GM21367 (cell line): ENCODE data around the gene SOCS4.
"Not testable (repeated sequence)": the region's sequence is repeated elsewhere in the genome, so short reads cannot be mapped to it uniquely, and the experiment has no call there.

Experiments
- ATAC-seq: cut with Tn5 transposase; IDR thresholded peaks from one replicate; pipeline ENCODE4 v1.9.1; 2021; ENCODE audit not compliant: unreplicated experiment

Gene SOCS4

DNA sequence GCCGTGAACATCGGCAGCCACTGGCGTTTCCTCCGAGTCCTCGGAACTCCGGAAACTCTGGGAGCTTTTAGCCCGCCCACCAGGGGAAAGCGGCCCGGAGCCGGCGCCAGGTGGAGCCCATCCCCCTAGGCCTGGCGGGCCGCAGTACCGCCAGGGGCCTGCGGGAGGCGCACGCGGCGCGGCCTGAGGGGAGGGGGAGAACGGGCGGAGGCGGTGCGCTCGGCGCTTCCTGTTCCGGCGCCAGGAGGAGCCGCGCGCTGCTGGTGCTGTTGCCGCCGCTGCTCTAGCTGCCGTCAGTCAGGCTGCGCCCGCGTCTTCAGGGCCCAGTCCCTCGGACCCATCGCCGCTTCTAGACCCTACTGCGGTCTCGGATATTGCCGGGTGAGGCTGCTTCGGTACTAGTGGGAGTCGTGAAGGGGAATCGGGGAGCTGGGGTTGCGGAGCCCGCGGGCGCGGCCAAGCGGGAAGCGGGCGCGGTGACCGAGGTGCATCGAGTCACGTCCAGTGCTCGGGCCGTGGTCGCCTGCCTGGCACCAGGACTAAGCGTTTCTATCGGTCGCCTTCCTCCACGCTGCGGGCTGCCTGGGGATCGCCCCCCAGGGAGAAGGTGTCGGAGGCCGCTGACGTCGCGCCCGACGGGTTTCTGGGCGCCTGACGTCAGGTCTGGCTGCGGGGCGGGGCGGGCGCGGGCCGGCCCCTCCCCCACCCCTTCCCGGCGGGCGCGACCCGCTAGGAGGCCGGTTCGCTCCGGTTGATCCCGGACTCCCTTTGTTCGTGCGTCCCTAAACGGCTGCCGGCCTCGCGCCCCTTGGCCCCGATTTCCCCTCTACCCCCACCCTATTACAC, 24.6 kb downstream of the SOCS4 start, which contains the start of gene MAPK1IP1L:
MAPK1IP1L (plus strand) TSS at position 225 of the 846 bp plus-strand sequence. CDS start 10,037 bp downstream, outside the sequence.
- peak; percentile 88 for ATAC-seq

GRCh38 chr14:55052269-55052930, 25.4 kb downstream of the SOCS4 start:
- no peak for ATAC-seq

DNA sequence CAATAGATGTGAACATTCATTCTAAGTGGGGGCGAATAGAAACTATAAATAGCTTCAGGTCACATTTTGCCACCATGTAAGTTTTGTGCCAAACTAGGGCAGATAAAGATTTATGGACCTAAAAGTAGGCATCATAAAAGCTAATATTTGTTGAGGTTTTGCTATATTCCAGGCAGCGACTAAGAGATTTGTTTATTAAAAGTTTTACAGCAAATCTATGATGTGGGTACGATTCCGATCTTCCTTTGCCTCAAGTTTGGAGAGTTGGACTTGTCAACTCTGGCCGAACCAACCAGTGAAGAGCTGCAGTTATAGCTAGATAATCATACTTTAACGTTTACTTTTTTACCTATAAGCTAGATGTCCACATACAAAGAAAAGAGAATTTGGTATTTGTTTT, 26.0 kb downstream of the SOCS4 start:
- no peak for ATAC-seq

- no peak for ATAC-seq
Measured at GRCh38 chr14:55053500-55053899, 26.5 kb downstream of the SOCS4 start.

DNA sequence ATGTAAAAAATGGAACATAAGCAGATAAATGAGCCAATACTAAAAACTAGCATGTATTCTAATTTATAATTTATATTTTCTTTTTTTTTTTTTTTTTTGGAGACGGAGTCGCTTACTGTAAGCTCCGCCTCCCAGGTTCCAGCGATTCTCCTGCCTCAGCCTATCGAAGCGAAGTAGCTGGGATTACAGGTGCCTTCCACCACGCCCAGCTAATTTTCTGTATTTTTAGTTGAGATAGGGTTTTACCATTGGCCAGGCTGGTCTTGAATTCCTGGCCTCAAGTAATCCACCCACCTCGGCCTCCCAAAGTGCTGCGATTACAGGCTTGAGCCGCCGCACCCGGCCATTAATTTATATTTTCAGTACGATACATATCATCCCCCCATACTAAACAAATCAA, 27.1 kb downstream of the SOCS4 start:
- no peak for ATAC-seq

DNA sequence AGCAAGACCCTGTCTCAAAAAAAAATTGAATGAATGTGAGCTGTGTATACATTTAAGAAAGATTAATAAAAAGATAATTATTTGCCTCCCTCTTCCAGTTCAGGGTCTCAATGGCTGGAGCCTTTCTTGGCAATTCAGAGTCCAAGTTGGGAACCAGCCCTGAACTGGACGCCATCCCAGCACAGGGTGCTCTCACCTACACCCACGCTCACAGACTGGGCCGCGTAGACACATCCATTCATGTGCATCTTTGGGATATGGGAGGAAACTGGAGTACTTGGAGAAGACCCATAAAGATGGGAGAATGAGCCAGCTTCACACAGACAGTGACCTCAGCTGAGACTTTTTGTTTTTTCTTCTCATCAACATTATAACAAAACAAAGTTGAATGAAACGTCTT, 30.9 kb downstream of the SOCS4 start:
- ATAC-seq: no peak

DNA sequence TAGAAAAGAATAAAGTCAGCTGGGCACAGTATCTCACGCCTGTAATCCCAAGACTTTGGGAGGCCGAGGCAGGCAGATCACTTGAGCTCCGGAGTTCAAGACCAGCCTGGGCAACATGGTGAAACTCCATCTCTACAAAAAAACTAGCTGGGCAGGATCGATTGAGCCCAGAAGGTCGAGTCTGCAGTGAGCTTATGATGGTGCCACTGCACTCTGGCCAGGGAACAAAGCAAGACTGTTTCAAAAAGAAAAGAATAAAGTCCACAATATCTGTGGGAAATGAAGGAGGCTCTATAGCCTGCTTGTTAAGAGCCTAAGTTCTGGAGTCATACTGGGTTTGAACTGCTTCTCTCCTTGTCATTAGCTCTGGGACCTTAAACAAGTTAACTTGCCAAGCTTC, 32.3 kb downstream of the SOCS4 start:
- ATAC-seq: no peak

DNA sequence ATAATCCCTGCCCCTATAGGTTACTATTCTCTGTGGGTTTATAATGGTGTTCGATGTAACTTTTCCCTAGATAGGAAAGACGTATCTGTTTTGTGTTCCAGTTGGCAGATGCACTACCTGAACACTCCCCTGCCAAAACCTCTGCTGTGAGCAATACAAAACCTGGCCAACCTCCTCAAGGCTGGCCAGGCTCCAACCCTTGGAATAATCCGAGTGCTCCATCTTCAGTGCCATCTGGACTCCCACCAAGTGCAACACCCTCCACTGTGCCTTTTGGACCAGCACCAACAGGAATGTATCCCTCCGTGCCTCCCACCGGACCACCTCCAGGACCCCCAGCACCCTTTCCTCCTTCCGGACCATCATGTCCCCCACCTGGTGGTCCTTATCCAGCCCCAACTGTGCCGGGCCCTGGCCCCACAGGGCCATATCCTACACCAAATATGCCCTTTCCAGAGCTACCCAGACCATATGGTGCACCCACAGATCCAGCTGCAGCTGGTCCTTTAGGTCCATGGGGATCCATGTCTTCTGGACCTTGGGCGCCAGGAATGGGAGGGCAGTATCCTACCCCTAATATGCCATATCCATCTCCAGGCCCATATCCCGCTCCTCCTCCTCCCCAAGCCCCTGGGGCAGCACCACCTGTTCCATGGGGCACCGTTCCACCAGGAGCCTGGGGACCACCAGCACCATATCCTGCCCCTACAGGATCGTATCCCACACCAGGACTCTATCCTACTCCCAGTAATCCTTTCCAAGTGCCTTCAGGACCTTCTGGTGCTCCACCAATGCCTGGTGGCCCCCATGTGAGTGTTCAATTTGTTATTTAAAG, 35.7 kb downstream of the SOCS4 start:
- ATAC-seq: no peak

GRCh38 chr14:55064896-55065295, 37.9 kb downstream of the SOCS4 start:
- not testable (repeated sequence) for ATAC-seq

DNA sequence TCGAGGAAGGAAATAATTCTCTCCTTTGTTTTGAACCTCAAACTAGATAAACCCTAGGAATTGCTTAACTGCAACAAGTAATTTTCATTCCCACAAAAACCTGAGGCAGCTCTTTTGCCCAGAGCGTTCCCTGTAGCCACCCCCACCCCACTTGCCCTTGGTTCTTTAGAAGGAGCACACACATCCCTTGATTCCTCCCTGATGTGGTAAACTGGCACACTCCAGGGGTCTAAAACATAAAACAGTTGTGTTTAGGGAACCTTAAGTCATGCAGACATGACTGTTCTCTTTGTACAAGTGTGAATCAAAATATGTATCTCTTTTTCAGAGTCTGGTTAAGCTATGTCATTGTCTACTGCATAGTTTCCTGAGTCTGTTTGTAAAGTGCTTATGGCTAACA, 38.4 kb downstream of the SOCS4 start:
- no peak for ATAC-seq

DNA sequence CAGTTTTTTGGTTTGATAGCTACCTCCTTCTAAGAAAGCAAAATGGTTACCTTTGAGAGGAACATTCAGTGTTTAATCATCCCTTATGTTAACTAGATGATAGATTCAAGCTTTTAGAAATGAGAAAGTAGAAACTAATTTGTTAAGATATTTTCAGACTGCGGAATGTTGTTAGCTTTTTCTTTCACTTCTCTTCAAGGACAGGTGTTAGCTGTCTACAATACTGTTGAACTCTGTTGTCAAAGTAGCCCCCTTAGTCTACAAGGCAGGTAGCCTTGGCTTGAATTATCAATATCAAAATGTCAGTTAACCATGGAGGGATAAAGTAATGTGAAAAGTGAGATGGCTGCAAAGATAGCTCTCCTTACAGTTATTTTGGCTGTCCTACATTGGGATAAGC, 39.2 kb downstream of the SOCS4 start:
- ATAC-seq: no peak

- ATAC-seq: no peak
Measured at GRCh38 chr14:55070981-55071411, 44.0 kb downstream of the SOCS4 start.

DNA sequence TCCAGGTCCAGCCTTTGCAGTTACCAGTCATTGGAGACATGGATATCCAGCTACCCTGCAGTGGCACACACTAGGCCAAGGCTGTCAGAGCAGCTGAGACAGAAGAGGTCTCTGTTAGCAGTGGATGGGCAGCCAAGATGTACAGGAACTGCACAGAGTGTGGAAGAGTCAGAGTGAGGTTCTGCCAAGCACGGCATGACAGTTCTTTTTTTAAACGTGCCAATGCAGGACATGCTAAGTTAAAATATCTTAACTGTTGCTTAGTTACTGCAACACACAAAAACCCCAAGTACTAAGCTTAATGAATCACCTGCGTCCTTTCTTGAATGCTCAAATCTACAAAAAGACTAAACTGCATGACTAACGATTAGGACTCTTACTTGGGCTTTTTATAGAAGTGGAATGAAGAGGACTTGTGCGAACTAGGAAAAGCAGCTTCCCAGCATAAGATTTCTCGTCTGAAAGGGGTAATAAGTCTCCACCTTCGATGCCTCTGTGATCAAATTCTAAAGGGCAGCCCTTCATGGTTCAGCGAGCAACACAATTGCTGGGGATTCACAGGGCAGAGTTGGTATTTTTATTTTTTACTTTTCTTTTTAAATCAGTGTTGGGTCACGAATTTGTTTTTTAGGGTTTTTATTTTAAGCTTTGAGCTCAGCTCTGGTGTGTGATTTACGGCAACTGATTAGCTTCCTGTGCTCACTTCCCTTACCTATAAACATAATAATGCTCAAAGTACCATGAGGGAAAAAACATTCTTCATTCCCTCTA, 45.0 kb downstream of the SOCS4 start:
- ATAC-seq: peak; percentile 48

DNA sequence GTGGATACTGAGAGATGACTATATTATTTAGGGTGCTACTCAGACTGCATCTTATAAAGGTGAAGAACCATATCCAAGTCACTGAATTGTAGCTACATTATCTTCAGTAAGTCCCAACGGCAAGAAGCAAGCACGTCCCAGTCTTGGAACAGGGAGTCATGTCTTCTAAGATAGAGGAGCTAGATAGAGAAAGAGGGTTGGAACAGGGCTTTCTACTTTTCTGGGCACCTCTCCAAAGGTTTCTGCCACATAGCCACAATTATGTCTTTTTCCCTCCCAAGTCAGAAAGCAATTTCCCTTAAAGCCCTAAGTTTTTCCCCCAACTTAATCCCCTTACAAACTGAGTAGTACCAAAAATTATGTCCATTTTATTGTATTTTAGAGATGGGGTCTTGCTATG, 46.8 kb downstream of the SOCS4 start:
- no peak for ATAC-seq

GRCh38 chr14:55074662-55075061, 47.6 kb downstream of the SOCS4 start:
- ATAC-seq: peak; percentile 45

DNA sequence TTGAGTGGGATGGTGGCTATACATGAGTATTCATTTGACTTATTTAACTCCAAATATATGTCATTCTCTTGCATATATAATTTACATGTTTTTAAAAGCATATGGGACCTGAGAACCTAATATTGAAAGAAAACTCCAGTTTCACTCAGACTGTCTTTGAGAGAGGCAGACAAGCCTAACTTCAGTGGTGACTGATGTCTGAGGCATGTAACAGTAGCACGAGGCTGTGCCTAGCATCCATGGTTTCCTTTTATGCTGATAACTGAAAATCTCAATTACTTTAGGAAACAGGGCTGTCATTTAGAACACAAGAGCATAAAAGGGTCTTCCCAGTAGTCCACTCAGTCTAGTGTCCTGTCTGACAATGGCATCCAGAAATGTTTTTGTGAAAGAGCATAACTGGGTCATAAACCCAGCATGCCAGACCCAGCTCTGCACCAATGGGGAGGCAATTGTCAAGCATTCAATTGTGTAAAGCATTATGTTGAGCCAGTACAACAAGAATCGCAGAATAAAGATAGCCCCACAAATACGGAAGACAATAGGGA, 48.7 kb downstream of the SOCS4 start:
- ATAC-seq: no peak

DNA sequence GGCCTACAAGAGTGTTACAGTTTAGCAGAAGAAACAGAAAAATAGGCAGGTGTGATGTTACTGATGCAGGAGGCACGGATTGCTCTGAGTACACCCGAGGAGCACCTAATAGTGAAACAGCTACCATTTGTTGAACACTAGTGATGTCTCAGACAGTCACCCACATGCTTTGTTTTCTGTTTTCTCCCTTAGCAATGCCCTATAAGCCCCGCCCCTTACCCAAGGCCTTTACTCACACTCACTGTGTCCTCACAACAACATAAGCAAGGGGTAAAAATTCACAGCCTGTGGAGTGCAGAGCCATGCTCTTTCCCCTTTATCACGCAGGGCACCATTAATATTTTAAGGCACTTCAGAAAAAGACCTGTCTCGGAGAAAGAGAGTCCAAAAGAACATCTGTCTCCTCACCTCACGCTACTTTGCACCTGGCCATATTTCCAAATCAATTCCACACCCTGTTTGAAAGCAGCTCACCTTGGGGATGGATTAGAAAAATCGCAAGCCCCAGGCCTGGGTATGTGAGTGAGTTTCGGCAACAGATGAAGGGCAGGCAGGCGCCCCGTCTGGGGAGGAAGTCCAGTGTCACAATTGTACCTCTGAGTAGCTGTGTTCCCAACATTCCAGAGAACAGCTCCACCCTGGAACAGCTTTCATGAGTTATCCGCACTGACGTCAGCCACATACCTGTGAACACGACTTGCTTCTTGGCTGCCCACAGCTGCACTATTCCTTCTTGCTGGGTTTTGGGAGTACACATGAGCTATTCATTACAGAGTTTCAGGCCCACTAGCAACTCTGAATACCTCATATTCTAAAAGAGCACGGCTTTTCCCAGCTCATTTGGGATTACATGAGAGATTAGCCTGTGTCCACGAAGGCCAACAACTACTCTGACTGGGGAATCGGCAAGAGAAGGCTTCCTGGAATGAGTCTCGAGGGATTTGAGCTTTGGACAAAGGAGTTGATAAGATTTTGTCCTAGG, 50.4 kb downstream of the SOCS4 start:
- ATAC-seq: no peak

DNA sequence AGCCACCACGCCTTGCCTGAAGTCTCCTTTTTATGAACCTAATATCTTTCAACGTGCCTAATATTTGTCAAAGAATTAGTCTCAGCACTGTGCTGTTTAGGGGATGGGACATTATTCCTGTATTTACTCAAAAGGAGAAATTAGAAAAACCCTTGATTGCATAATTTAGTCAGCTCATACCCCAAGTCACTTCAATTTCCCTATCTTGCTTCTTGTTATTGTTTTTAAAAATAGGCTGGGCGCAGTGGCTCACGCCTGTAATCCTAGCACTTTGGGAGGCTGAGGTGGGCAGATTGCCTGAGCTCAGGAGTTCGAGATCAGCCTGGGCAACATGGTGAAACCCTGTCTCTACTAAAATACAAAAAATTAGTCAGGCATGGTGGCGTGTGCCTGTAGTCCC, 52.9 kb downstream of the SOCS4 start:
- not testable (repeated sequence) for ATAC-seq

- no peak for ATAC-seq
Measured at GRCh38 chr14:55084401-55085059, 57.5 kb downstream of the SOCS4 start.
